SIG-M5 treated with dmso at 0.1 percent for 504 hours (cell line): ENCODE measurements around the gene PLAC8L1.
"Not testable (repeated sequence)": the region's sequence is repeated elsewhere in the genome, so short reads cannot be mapped to it uniquely, and the experiment has no call there.

Experiments used
- DNase-seq: peaks from one replicate; lab custom pipeline; 2025; ENCODE audit not compliant: unreplicated experiment; lab: John Stamatoyannopoulos, UW

Gene PLAC8L1

GRCh38 chr5:146105477-146105876 is at the start of gene PLAC8L1:
TSS of gene PLAC8L1 (minus strand) at chr5:146105577. CDS start at chr5:146104311, 1,266 bp downstream.
- DNase-seq: no peak

GRCh38 chr5:146151970-146152369 is 46.6 kb upstream of the PLAC8L1 start:
- DNase-seq: peak; percentile 49

- no peak for DNase-seq
Observed at GRCh38 chr5:146137967-146138403, 32.6 kb upstream of the PLAC8L1 start.

GRCh38 chr5:146130440-146131045 is 25.2 kb upstream of the PLAC8L1 start:
- DNase-seq: peak; percentile 52

GRCh38 chr5:146126068-146126467 is 20.7 kb upstream of the PLAC8L1 start:
- DNase-seq: no peak

- DNase-seq: no peak
Observed at GRCh38 chr5:146124580-146124979, 19.2 kb upstream of the PLAC8L1 start.

GRCh38 chr5:146121451-146121850 is 16.1 kb upstream of the PLAC8L1 start:
- not testable (repeated sequence) for DNase-seq

- DNase-seq: no peak
Observed at GRCh38 chr5:146118322-146118721, 12.9 kb upstream of the PLAC8L1 start.

- DNase-seq: not testable (repeated sequence)
Observed at GRCh38 chr5:146117216-146117615, 11.8 kb upstream of the PLAC8L1 start.

- DNase-seq: no peak
Observed at GRCh38 chr5:146116361-146116760, 11.0 kb upstream of the PLAC8L1 start.

GRCh38 chr5:146112476-146112875 is 7.1 kb upstream of the PLAC8L1 start:
- DNase-seq: no peak

- no peak for DNase-seq
Observed at GRCh38 chr5:146111409-146111808, 6.0 kb upstream of the PLAC8L1 start.

GRCh38 chr5:146109379-146109778 is 4.0 kb upstream of the PLAC8L1 start:
- DNase-seq: no peak

GRCh38 chr5:146108870-146109269 is 3.5 kb upstream of the PLAC8L1 start:
- not testable (repeated sequence) for DNase-seq

- DNase-seq: no peak
Observed at GRCh38 chr5:146107901-146108300, 2.5 kb upstream of the PLAC8L1 start.

- DNase-seq: peak; percentile 48
Observed at GRCh38 chr5:146103594-146103993, 1.8 kb downstream of the PLAC8L1 start.

GRCh38 chr5:146101646-146102045 is 3.7 kb downstream of the PLAC8L1 start:
- DNase-seq: no peak

GRCh38 chr5:146098047-146098446 is 7.3 kb downstream of the PLAC8L1 start:
- DNase-seq: no peak

GRCh38 chr5:146091881-146092280 is 13.5 kb downstream of the PLAC8L1 start:
- DNase-seq: no peak

- no peak for DNase-seq
Observed at GRCh38 chr5:146089287-146089686, 16.1 kb downstream of the PLAC8L1 start.

GRCh38 chr5:146088098-146088497 is 17.3 kb downstream of the PLAC8L1 start:
- no peak for DNase-seq

- DNase-seq: no peak
Observed at GRCh38 chr5:146084376-146084775, 21.0 kb downstream of the PLAC8L1 start.

- DNase-seq: no peak
Observed at GRCh38 chr5:146082798-146083197, 22.6 kb downstream of the PLAC8L1 start.
